Activated CD4-positive, alpha-beta T cell treated with anti-CD3 and anti-CD28 coated beads, Interleukin-2, Interleukin-6, amounts not matched to agents 100 ng/mL and 50 ng/mL, durations not matched to agents 16 hours and 8 hours (primary cell): ENCODE data around the gene A2M.
A peak's percentile ranks its signal among the peaks of the same experiment; 100 is the strongest.

Source experiments
- DNase-seq: peaks from one replicate; pipeline ENCODE4 v3.0.0-alpha.2; 2020

A2M gene

GRCh38 chr12:9071518-9071917 is 44.2 kb downstream of the A2M start:
- DNase-seq = no peak

- no peak for DNase-seq
Observed at GRCh38 chr12:9070351-9070750, 45.4 kb downstream of the A2M start.

GRCh38 chr12:9068600-9068999 is 47.1 kb downstream of the A2M start:
- no peak for DNase-seq

GRCh38 chr12:9068086-9068485 is 47.6 kb downstream of the A2M start:
- no peak for DNase-seq

GRCh38 chr12:9066755-9067423 is 48.8 kb downstream of the A2M start:
- no peak for DNase-seq

GRCh38 chr12:9066183-9066623 is 49.5 kb downstream of the A2M start:
- DNase-seq = no peak

- DNase-seq = no peak
Observed at GRCh38 chr12:9065607-9065856, 50.2 kb downstream of the A2M start.

- no peak for DNase-seq
Observed at GRCh38 chr12:9064815-9065606, 50.7 kb downstream of the A2M start.

GRCh38 chr12:9064201-9064814 is 51.4 kb downstream of the A2M start:
- DNase-seq = peak; percentile 68

- no peak for DNase-seq
Observed at GRCh38 chr12:9052610-9053009, 63.1 kb downstream of the A2M start.

GRCh38 chr12:9051158-9051550 is 64.6 kb downstream of the A2M start:
- no peak for DNase-seq

GRCh38 chr12:9050521-9051157 is 65.1 kb downstream of the A2M start:
- DNase-seq = no peak

- DNase-seq = peak; percentile 58
Observed at GRCh38 chr12:9049520-9050133, 66.1 kb downstream of the A2M start.

GRCh38 chr12:9048930-9049329 is 66.8 kb downstream of the A2M start:
- no peak for DNase-seq

GRCh38 chr12:9047105-9047504 is 68.6 kb downstream of the A2M start:
- no peak for DNase-seq

- DNase-seq = no peak
Observed at GRCh38 chr12:9043766-9044165, 72.0 kb downstream of the A2M start.

GRCh38 chr12:9041321-9041720 is 74.4 kb downstream of the A2M start:
- DNase-seq = no peak

- DNase-seq = no peak
Observed at GRCh38 chr12:9040484-9041186, 75.1 kb downstream of the A2M start.

GRCh38 chr12:9039397-9039977 is 76.2 kb downstream of the A2M start:
- DNase-seq = peak; percentile 63

- DNase-seq = peak; percentile 5
Observed at GRCh38 chr12:9037431-9037830, 78.3 kb downstream of the A2M start.

GRCh38 chr12:9036227-9036626 is 79.5 kb downstream of the A2M start:
- DNase-seq = no peak

- DNase-seq = no peak
Observed at GRCh38 chr12:9034095-9034494, 81.6 kb downstream of the A2M start.
